Measurements from ENCODE around the gene SLC37A3. TPM values are rescaled to one million over a fixed set of nuclear protein-coding genes. Genes with fewer than 3 reads are reported as not detected.

Gene SLC37A3
- total and polyA plus RNA-seq, 4 donors = 7.3 to 30.8 (median 10.6) TPM

- H3K4me1 ChIP-seq (ENCODE audit: control insufficient read depth in 4 of 4, insufficient read depth in 4 of 4, low read length in 3 of 4) = no peaks in the 10 kb centered on the region
- H3K9ac ChIP-seq (ENCODE audit: low read depth in 1 of 2, low read length in 2 of 2) = no peak overlapping the region
- DNase-seq (ENCODE audit: low spot score) = no peak
- H3K9me3 ChIP-seq (ENCODE audit: control insufficient read depth in 4 of 4, low read length in 3 of 4) = no peaks in the 10 kb centered on the region
- H3K4me3 ChIP-seq (ENCODE audit: low read depth in 1 of 3, low read length in 3 of 3) = no peak overlapping the region
- TF ChIP-seq YY1 (IDR thresholded peaks at IDR 0.05) (no peak), SP1 (IDR thresholded peaks at IDR 0.05) (no peak), FOXA1 (IDR thresholded peaks at IDR 0.05) (no peak), HNF4G (IDR thresholded peaks at IDR 0.05) (no peak), FOXA2 (IDR thresholded peaks at IDR 0.05) (no peak), REST (IDR thresholded peaks at IDR 0.05) (no peak), NR2F2 (IDR thresholded peaks at IDR 0.05) (no peak), ATF3 (IDR thresholded peaks at IDR 0.05) (no peak), EGR1 (IDR thresholded peaks at IDR 0.05; ENCODE audit: low read depth in 2 of 2) (no peak), GABPA (IDR thresholded peaks at IDR 0.05 in 1 of 2, conservative IDR thresholded peaks at IDR 0.05 in 1 of 2) (no peak), RXRA (IDR thresholded peaks at IDR 0.05) (no peak)
- H3K27ac ChIP-seq (ENCODE audit: low read depth in 1 of 2, low read length in 2 of 2) = no peak overlapping the region
- no peaks in the 10 kb centered on the region for H3K27me3 ChIP-seq (ENCODE audit: control insufficient read depth in 4 of 4, insufficient read depth in 4 of 4, low read length in 3 of 4)
- peaks cover 5 to 38% (median 31%) of the 10 kb centered on the region in 4 donors for H3K36me3 ChIP-seq (ENCODE audit: control insufficient read depth in 4 of 4, insufficient read depth in 3 of 4, low read depth in 1 of 4, low read length in 3 of 4)
- 95% methylated on average over 3 of the region's 3 CpGs for WGBS
These were observed 52.9 kb downstream of the SLC37A3 start for GRCh38 chr7:140345426-140345825.

- Histone ChIP-seq H3K4me1 (ENCODE audit: control insufficient read depth in 4 of 4, insufficient read depth in 4 of 4, low read length in 3 of 4) (no peaks in the 10 kb centered on the region), H3K4me3 (ENCODE audit: low read depth in 1 of 3, low read length in 3 of 3) (no peak overlapping the region), H3K9me3 (ENCODE audit: control insufficient read depth in 4 of 4, low read length in 3 of 4) (no peaks in the 10 kb centered on the region), H3K27me3 (ENCODE audit: control insufficient read depth in 4 of 4, insufficient read depth in 4 of 4, low read length in 3 of 4) (no peaks in the 10 kb centered on the region), H3K27ac (ENCODE audit: low read depth in 1 of 2, low read length in 2 of 2) (no peak overlapping the region), H3K36me3 (ENCODE audit: control insufficient read depth in 4 of 4, insufficient read depth in 3 of 4, low read depth in 1 of 4, low read length in 3 of 4) (peaks cover 6 to 28% (median 17%) of the 10 kb centered on the region in 4 donors), H3K9ac (ENCODE audit: low read depth in 1 of 2, low read length in 2 of 2) (no peak overlapping the region)
- TF ChIP-seq TAF1 (conservative IDR thresholded peaks at IDR 0.05) = no peak
- TF ChIP-seq YY1 (IDR thresholded peaks at IDR 0.05) = no peak
- no peak for TF ChIP-seq SP1 (IDR thresholded peaks at IDR 0.05)
- TF ChIP-seq FOXA1 (IDR thresholded peaks at IDR 0.05) = no peak
- TF ChIP-seq HNF4G (IDR thresholded peaks at IDR 0.05) = no peak
- TF ChIP-seq REST (IDR thresholded peaks at IDR 0.05) = no peak
- TF ChIP-seq RAD21 (IDR thresholded peaks at IDR 0.05) = peak; percentile 69 to 79
- TF ChIP-seq EGR1 (IDR thresholded peaks at IDR 0.05; ENCODE audit: low read depth in 2 of 2) = no peak
- TF ChIP-seq CTCF (IDR thresholded peaks at IDR 0.05; ENCODE audit: low read depth, low read length, missing input control) = peak; percentile 40
- TF ChIP-seq RXRA (IDR thresholded peaks at IDR 0.05) = no peak
- no peak for TF ChIP-seq JUND (IDR thresholded peaks at IDR 0.05)
- TF ChIP-seq MAX (IDR thresholded peaks at IDR 0.05) = no peak
- TF ChIP-seq FOXA2 (IDR thresholded peaks at IDR 0.05) = no peak
- TF ChIP-seq HNF4A (conservative IDR thresholded peaks at IDR 0.05) = no peak
- no peak for TF ChIP-seq NR2F2 (IDR thresholded peaks at IDR 0.05)
- TF ChIP-seq ZBTB33 (IDR thresholded peaks at IDR 0.05) = no peak
- WGBS = 78% methylated on average over 13 of the region's 13 CpGs
- DNase-seq (ENCODE audit: low spot score) = peak; percentile 46
These were observed 55.4 kb downstream of the SLC37A3 start for GRCh38 chr7:140342727-140343514.
